HG03108 (cell line): ENCODE measurements around the gene KCNK16.

Experiments used
- ATAC-seq: cut with Tn5 transposase; IDR thresholded peaks from one replicate; pipeline ENCODE4 v1.9.1; 2021; ENCODE audit warnings: moderate library complexity; ENCODE audit not compliant: unreplicated experiment

KCNK16 gene

DNA sequence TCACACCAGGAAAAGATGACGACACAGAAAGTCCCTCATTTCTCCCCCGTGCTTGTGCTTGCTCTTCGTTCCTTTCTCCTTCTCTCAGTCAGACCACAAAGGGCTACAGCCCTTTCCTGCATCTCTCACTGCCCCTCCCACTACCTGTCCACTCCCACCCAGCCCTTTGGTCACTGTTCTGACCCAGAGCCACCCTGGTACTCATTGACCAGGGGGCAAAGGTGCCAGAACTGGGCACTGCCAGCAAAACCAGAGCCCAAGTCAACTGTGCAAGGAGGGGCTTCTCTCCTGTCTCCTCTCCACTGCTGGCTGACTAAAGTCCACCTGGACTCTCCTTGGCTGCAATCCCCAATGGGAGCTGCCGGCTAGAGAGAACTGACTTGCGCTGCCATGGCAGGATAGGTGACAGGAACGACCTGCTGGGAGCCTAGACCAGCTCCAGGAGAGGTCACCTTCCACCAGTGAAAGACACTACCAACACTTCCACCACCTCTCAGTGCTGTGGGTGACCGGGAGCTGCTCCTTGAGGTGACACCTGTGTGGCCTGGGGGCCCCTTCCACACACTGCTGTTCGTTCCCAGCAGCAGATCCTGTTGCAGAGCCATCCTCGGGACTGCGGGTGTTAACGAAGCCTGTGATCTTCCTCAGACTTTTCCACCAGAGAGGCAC lies 41.1 kb downstream of the KCNK16 start:
- ATAC-seq: no peak

DNA sequence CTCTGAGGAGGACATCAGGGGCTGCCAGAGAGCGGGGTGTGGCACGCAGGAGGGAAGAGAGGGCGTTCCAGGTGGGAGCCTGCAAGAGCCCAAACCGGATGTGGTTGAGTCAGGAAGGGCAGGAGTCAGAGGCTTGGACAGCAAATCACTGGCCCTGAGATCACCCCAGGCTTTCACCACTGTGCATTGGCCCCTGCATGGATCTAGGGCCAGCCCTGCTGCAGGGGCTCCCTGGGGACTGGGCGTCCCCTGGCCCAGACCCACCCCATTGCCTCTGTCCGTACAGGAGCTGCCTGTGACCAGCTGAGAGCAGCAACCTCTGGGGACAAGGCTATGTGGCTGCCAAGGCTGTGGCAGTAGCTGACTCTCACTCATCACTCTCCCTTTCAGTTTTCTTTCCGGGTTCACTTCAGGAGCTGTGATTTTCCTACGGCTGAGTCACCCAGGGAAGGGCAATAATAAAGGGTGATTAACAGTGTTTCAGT lies 42.2 kb downstream of the KCNK16 start:
- no peak for ATAC-seq

DNA sequence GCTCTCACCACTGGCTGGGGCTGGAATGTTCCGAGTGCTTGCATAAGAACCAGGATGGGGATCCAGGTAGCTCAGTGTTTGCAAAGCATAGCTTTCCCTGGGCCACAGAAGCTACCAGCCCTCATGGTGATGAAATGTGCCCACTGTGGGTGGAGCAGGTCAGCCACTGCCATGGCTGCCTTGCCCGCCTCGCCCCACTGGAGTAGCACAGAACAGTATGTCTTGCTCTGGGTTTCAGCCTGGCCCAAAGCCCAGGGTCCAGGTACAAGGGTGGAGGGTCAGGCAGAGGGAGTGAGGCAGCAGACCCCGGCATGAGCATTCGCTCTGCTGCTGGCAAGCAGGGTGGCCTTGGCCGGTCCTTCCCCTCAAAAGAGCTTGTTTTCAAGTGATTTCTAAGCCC lies 43.0 kb downstream of the KCNK16 start:
- no peak for ATAC-seq

- ATAC-seq: no peak
These were observed 46.0 kb downstream of the KCNK16 start for GRCh38 chr6:39276379-39276995.

- ATAC-seq: no peak
These were observed 47.6 kb downstream of the KCNK16 start for GRCh38 chr6:39274903-39275302.

DNA sequence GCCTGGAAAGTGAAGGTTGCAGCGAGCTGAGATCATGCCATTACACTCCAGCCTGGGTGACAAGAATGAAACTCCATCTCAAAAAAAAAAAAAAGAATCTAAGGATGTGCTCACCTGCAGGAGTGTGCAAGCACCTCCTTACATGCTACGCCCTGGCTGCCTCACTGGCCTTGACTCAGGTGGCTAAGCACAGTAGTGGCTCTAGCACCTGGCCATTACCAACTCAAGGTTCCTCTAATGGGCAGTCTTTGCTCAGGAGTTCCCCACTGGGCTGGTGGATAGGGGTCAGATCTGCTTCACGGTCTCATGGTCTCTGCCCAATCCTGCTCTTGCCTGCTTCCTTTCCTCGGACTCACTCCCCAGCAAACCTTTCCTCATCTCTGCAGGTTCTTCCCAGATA lies 48.0 kb downstream of the KCNK16 start:
- no peak for ATAC-seq

DNA sequence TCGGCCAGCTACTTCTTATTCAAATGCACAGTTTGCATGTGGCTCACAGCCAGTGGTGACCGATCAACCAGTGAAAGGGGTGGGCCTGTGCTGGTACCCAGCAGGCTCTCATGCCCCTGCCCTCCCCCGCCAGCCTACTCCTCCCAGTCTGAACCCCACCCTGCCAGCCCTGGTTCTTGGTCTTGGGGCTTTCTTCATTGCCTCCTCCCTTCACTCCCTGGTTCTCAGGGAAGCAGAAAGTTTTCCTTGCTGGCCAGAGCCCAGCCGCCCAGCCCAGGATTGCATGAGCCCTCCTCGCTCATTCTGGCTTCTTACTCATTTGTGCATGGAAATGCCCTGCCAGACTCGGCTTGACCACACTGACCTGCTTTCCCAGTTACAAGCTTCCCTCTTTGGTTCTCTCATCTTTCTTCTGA lies 49.1 kb downstream of the KCNK16 start:
- ATAC-seq: no peak

DNA sequence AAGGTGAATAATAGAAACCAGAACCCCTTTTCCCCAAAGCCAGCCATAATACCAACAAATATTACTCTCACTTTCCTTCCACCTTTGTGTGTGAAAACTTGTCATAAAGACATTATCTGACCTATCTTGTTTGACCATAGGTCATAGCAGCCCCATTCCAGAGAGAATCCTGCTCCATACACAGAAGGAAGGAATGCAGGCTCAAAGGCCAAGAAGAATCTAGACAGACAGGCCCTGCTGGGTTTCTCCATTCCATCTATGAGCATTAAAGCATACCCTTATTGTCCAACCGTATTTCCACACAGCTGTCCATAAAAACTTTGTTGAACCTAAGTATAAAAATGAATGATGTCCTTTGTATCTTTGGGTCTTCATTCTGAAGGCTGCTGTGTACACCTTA lies 52.5 kb downstream of the KCNK16 start:
- ATAC-seq: no peak

- no peak for ATAC-seq
These were observed 53.8 kb downstream of the KCNK16 start for GRCh38 chr6:39268721-39269120.

DNA sequence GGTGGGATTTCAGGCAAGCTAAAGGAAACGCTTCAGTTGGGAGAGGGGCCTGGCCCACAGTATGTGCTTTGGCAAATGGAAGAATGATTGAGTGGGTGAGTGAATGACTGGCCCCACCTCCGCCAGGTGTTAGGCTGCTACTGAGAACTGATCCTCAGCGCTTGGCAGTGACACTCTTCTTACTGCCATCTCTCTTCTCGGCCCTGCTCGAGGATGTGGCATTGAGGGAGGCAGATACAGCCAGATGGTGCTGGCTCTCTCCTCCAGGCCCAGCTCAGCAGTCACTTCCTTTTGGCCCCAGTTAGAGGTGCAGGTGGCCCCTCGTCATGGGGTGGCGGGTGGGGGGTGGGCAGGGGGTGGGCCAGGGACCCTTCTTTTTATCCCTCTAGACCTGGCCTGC lies 54.3 kb downstream of the KCNK16 start:
- ATAC-seq: no peak

DNA sequence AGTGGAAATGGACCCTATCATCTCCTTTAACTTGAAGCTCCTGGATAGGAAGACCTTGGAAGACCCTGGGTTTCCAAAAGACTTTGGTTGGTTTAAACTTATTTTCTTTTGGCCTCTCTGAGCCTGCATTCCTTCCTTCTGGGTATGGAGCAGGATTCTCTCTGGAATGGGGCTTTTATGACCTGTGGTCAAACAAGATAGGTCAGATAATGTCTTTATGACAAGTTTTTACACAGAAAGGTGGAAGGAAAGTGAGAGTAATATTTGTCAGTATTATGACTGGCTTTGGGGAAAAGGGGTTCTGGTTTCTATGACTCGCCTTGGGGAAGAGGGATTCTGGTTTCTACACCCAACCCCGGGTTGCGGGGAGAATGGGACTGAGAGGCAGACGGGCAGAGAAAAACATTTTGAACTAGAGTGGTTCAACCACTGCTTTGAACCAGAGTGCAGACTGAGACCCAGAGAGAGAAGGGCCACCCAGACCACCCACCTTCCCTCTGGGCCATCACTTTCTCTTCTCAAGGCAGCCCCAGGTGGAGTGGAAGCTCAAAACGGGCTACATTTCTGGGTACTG lies 55.6 kb downstream of the KCNK16 start:
- ATAC-seq: no peak

DNA sequence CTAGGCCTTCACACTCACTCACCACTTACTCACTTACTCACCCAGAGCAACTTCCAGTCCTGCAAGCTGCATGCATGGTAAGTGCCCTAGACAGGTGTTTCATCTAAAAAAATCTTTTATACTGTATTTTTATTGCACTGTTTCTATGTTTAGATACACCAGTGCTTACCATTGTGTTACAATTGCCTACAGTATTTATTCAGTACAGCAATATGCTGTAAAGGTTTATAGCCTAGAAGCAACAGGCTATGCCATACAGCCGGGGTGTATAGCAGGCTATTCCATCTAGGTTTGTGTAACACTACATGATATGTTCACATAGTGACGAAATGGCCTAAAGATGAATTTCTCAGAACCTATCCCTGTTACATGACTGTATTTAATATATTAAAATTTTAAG lies 56.1 kb downstream of the KCNK16 start:
- ATAC-seq: no peak
